Measurements from ENCODE around the gene CPSF6.

DNA sequence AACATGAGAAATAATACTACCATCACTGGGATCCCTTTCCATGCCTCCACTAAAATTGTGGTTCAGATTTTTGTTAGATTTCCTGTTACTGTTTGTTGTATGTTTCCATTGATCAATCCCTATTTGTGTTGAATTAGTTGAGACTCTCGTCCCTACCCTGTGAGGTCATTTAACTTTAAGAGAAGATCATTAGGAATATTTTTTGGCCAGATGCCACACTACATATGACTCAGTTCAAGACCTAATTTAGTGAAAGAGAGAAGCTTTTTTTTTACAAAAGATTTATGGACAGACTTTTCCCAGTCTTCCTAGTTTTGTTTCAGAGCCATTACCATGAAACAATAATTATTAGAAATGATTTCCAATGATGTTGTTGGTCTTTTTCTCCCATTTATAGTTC is 35.5 kb downstream of the CPSF6 start:
- TF ChIP-seq, protein P1, sequence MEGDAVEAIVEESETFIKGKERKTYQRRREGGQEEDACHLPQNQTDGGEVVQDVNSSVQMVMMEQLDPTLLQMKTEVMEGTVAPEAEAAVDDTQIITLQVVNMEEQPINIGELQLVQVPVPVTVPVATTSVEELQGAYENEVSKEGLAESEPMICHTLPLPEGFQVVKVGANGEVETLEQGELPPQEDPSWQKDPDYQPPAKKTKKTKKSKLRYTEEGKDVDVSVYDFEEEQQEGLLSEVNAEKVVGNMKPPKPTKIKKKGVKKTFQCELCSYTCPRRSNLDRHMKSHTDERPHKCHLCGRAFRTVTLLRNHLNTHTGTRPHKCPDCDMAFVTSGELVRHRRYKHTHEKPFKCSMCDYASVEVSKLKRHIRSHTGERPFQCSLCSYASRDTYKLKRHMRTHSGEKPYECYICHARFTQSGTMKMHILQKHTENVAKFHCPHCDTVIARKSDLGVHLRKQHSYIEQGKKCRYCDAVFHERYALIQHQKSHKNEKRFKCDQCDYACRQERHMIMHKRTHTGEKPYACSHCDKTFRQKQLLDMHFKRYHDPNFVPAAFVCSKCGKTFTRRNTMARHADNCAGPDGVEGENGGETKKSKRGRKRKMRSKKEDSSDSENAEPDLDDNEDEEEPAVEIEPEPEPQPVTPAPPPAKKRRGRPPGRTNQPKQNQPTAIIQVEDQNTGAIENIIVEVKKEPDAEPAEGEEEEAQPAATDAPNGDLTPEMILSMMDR (IDR thresholded peaks at IDR 0.05) = no peak
- no peak for TF ChIP-seq ZFX (IDR thresholded peaks at IDR 0.05; ENCODE audit: borderline replicate concordance)

Data from 22Rv1 (cell line).